ENCODE data around the gene PCNX1. TPM values are rescaled to one million over a fixed set of nuclear protein-coding genes. Genes with fewer than 3 reads are reported as not detected.

The PCNX1 gene
- polyA plus RNA-seq, 1 donor, result 43.9 TPM

GRCh38 chr14:71107921-71108320, 200.7 kb downstream of the PCNX1 start:
- H3K36me3 ChIP-seq (ENCODE audit: control insufficient read depth, insufficient read depth, low read length), result peaks cover 39% of the 10 kb centered on the region
- H3K4me3 ChIP-seq (ENCODE audit: low read length), result no peak overlapping the region
- H3K4me1 ChIP-seq (ENCODE audit: control insufficient read depth, insufficient read depth, low read length), result no peaks in the 10 kb centered on the region
- H3K27me3 ChIP-seq (ENCODE audit: control insufficient read depth, insufficient read depth, low read length), result no peaks in the 10 kb centered on the region
- no peak overlapping the region for H3K27ac ChIP-seq (ENCODE audit: low read length)
- H3K9me3 ChIP-seq (ENCODE audit: control insufficient read depth, low read depth, low read length), result no peaks in the 10 kb centered on the region
- 100% methylated on average over 1 of the region's 2 CpGs for WGBS (ENCODE audit: insufficient coverage, low lambda C conversion rate)
- DNase-seq, result no peak

- H3K4me3 ChIP-seq (ENCODE audit: low read length), result no peak overlapping the region
- 40% methylated on average over 2 of the region's 16 CpGs for WGBS (ENCODE audit: insufficient coverage, low lambda C conversion rate)
- no peaks in the 10 kb centered on the region for H3K27me3 ChIP-seq (ENCODE audit: control insufficient read depth, insufficient read depth, low read length)
- H3K4me1 ChIP-seq (ENCODE audit: control insufficient read depth, insufficient read depth, low read length), result no peaks in the 10 kb centered on the region
- no peaks in the 10 kb centered on the region for H3K9me3 ChIP-seq (ENCODE audit: control insufficient read depth, low read depth, low read length)
- peaks cover 35% of the 10 kb centered on the region for H3K36me3 ChIP-seq (ENCODE audit: control insufficient read depth, insufficient read depth, low read length)
- H3K27ac ChIP-seq (ENCODE audit: low read length), result no peak overlapping the region
- no peak for DNase-seq
Observed at GRCh38 chr14:71108398-71109119, 201.3 kb downstream of the PCNX1 start.

GRCh38 chr14:71113376-71113775, 206.1 kb downstream of the PCNX1 start:
- Histone ChIP-seq H3K36me3 (ENCODE audit: control insufficient read depth, insufficient read depth, low read length) (peaks cover 20% of the 10 kb centered on the region), H3K27ac (ENCODE audit: low read length) (no peak overlapping the region), H3K9me3 (ENCODE audit: control insufficient read depth, low read depth, low read length) (no peaks in the 10 kb centered on the region), H3K4me1 (ENCODE audit: control insufficient read depth, insufficient read depth, low read length) (peaks cover 36% of the 10 kb centered on the region), H3K4me3 (ENCODE audit: low read length) (no peak overlapping the region), H3K27me3 (ENCODE audit: control insufficient read depth, insufficient read depth, low read length) (no peaks in the 10 kb centered on the region)
- no peak for DNase-seq

GRCh38 chr14:71114565-71114964, 207.3 kb downstream of the PCNX1 start:
- Histone ChIP-seq H3K27ac (ENCODE audit: low read length) (peak overlapping the region; percentile 26), H3K4me1 (ENCODE audit: control insufficient read depth, insufficient read depth, low read length) (peaks cover 46% of the 10 kb centered on the region), H3K36me3 (ENCODE audit: control insufficient read depth, insufficient read depth, low read length) (peaks cover 8% of the 10 kb centered on the region), H3K27me3 (ENCODE audit: control insufficient read depth, insufficient read depth, low read length) (no peaks in the 10 kb centered on the region), H3K9me3 (ENCODE audit: control insufficient read depth, low read depth, low read length) (no peaks in the 10 kb centered on the region), H3K4me3 (ENCODE audit: low read length) (no peak overlapping the region)
- WGBS (ENCODE audit: insufficient coverage, low lambda C conversion rate), result no CpG with 5 or more reads among the region's 1 CpG
- DNase-seq, result peak; percentile 42 to 76

- Histone ChIP-seq H3K4me3 (ENCODE audit: low read length) (no peak overlapping the region), H3K9me3 (ENCODE audit: control insufficient read depth, low read depth, low read length) (no peaks in the 10 kb centered on the region), H3K27me3 (ENCODE audit: control insufficient read depth, insufficient read depth, low read length) (no peaks in the 10 kb centered on the region), H3K27ac (ENCODE audit: low read length) (peak overlapping the region; percentile 26), H3K4me1 (ENCODE audit: control insufficient read depth, insufficient read depth, low read length) (peaks cover 54% of the 10 kb centered on the region), H3K36me3 (ENCODE audit: control insufficient read depth, insufficient read depth, low read length) (peaks cover 4% of the 10 kb centered on the region)
- WGBS (ENCODE audit: insufficient coverage, low lambda C conversion rate), result 53% methylated on average over 2 of the region's 2 CpGs
- no peak for DNase-seq
Observed at GRCh38 chr14:71115306-71115705, 208.0 kb downstream of the PCNX1 start.

GRCh38 chr14:71115821-71116567, 208.7 kb downstream of the PCNX1 start:
- no peaks in the 10 kb centered on the region for H3K36me3 ChIP-seq (ENCODE audit: control insufficient read depth, insufficient read depth, low read length)
- peak overlapping the region; percentile 95 for H3K27ac ChIP-seq (ENCODE audit: low read length)
- peaks cover 57% of the 10 kb centered on the region for H3K4me1 ChIP-seq (ENCODE audit: control insufficient read depth, insufficient read depth, low read length)
- no peak for DNase-seq
- no CpG with 5 or more reads among the region's 7 CpGs for WGBS (ENCODE audit: insufficient coverage, low lambda C conversion rate)
- H3K4me3 ChIP-seq (ENCODE audit: low read length), result no peak overlapping the region
- no peaks in the 10 kb centered on the region for H3K9me3 ChIP-seq (ENCODE audit: control insufficient read depth, low read depth, low read length)
- no peaks in the 10 kb centered on the region for H3K27me3 ChIP-seq (ENCODE audit: control insufficient read depth, insufficient read depth, low read length)

- Histone ChIP-seq H3K27ac (ENCODE audit: low read length) (peak overlapping the region; percentile 95), H3K4me3 (ENCODE audit: low read length) (no peak overlapping the region), H3K27me3 (ENCODE audit: control insufficient read depth, insufficient read depth, low read length) (no peaks in the 10 kb centered on the region), H3K36me3 (ENCODE audit: control insufficient read depth, insufficient read depth, low read length) (no peaks in the 10 kb centered on the region), H3K4me1 (ENCODE audit: control insufficient read depth, insufficient read depth, low read length) (peaks cover 62% of the 10 kb centered on the region), H3K9me3 (ENCODE audit: control insufficient read depth, low read depth, low read length) (peaks cover 5% of the 10 kb centered on the region)
- peak; percentile 67 to 83 for DNase-seq
- 24% methylated on average over 2 of the region's 8 CpGs for WGBS (ENCODE audit: insufficient coverage, low lambda C conversion rate)
Observed at GRCh38 chr14:71116568-71117122, 209.4 kb downstream of the PCNX1 start.

- Histone ChIP-seq H3K36me3 (ENCODE audit: control insufficient read depth, insufficient read depth, low read length) (no peaks in the 10 kb centered on the region), H3K4me1 (ENCODE audit: control insufficient read depth, insufficient read depth, low read length) (peaks cover 63% of the 10 kb centered on the region), H3K9me3 (ENCODE audit: control insufficient read depth, low read depth, low read length) (peaks cover 7% of the 10 kb centered on the region), H3K27ac (ENCODE audit: low read length) (peak overlapping the region; percentile 95), H3K27me3 (ENCODE audit: control insufficient read depth, insufficient read depth, low read length) (no peaks in the 10 kb centered on the region), H3K4me3 (ENCODE audit: low read length) (no peak overlapping the region)
- 44% methylated on average over 5 of the region's 10 CpGs for WGBS (ENCODE audit: insufficient coverage, low lambda C conversion rate)
- peak; percentile 73 to 91 for DNase-seq
Observed at GRCh38 chr14:71117839-71118743, 210.8 kb downstream of the PCNX1 start.

GRCh38 chr14:71119075-71119474, 211.8 kb downstream of the PCNX1 start:
- peaks cover 7% of the 10 kb centered on the region for H3K9me3 ChIP-seq (ENCODE audit: control insufficient read depth, low read depth, low read length)
- peak in 1 of 2 donors; percentile 29 for DNase-seq
- H3K27me3 ChIP-seq (ENCODE audit: control insufficient read depth, insufficient read depth, low read length), result no peaks in the 10 kb centered on the region
- no peaks in the 10 kb centered on the region for H3K36me3 ChIP-seq (ENCODE audit: control insufficient read depth, insufficient read depth, low read length)
- H3K27ac ChIP-seq (ENCODE audit: low read length), result peak overlapping the region; percentile 95
- H3K4me3 ChIP-seq (ENCODE audit: low read length), result no peak overlapping the region
- peaks cover 67% of the 10 kb centered on the region for H3K4me1 ChIP-seq (ENCODE audit: control insufficient read depth, insufficient read depth, low read length)
- no CpG with 5 or more reads among the region's 1 CpG for WGBS (ENCODE audit: insufficient coverage, low lambda C conversion rate)

GRCh38 chr14:71119832-71120231, 212.6 kb downstream of the PCNX1 start:
- H3K36me3 ChIP-seq (ENCODE audit: control insufficient read depth, insufficient read depth, low read length), result no peaks in the 10 kb centered on the region
- peaks cover 7% of the 10 kb centered on the region for H3K9me3 ChIP-seq (ENCODE audit: control insufficient read depth, low read depth, low read length)
- H3K27me3 ChIP-seq (ENCODE audit: control insufficient read depth, insufficient read depth, low read length), result no peaks in the 10 kb centered on the region
- no CpG with 5 or more reads among the region's 1 CpG for WGBS (ENCODE audit: insufficient coverage, low lambda C conversion rate)
- H3K4me1 ChIP-seq (ENCODE audit: control insufficient read depth, insufficient read depth, low read length), result peaks cover 62% of the 10 kb centered on the region
- H3K4me3 ChIP-seq (ENCODE audit: low read length), result no peak overlapping the region
- peak overlapping the region; percentile 95 for H3K27ac ChIP-seq (ENCODE audit: low read length)
- DNase-seq, result no peak

All from large intestine (tissue), 3 donors.